GM21786 (cell line): Measurements from ENCODE around the gene NCKAP5L.

Experiments
- ATAC-seq: cut with Tn5 transposase; IDR thresholded peaks from one replicate; pipeline ENCODE4 v1.9.1; 2021; ENCODE audit not compliant: unreplicated experiment

NCKAP5L gene

DNA sequence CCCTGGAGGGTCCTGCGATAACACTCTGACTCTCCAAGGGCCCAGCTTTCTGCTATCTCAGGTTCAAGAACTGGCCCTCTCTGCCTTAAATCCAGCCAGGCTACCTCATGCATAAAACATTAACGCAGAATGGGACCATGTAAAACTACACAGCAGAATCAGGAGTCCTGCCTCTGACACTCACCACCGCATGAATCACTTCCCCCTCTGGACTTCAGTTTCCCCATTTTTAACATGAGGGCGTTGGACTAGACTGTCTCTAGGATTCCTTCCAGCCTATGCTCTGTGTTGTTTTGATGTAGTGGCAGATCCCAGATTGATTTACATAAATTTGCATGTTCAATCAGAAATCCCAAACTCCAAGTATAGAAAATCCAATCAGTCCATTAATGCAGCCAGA is 3.3 kb downstream of the NCKAP5L start:
- no peak for ATAC-seq

GRCh38 chr12:49824416-49824815 is 3.8 kb downstream of the NCKAP5L start:
- no peak for ATAC-seq

DNA sequence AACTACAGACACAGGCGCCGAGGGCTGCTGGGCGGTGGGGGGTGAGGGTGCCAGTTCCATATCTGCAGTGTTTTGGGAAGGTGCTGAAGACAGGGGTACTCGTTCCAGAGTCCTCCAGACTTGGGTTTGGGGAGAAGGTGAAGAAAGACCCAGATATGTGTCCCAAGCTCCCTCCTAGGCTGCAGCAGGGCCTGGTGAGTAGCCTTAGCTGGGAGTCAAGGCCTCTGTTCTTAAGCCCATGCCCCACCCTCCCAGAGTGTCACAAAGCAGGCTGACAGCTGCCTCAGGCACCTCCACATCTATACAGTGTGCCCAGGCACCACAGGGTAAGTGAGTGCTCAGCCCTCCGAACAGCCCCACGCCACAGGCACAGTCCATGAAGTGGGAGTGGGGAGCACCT is 4.3 kb downstream of the NCKAP5L start:
- no peak for ATAC-seq

- ATAC-seq: no peak
Observed at GRCh38 chr12:49823350-49823749, 4.9 kb downstream of the NCKAP5L start.

GRCh38 chr12:49821373-49822287 is 6.6 kb downstream of the NCKAP5L start:
- ATAC-seq: no peak

DNA sequence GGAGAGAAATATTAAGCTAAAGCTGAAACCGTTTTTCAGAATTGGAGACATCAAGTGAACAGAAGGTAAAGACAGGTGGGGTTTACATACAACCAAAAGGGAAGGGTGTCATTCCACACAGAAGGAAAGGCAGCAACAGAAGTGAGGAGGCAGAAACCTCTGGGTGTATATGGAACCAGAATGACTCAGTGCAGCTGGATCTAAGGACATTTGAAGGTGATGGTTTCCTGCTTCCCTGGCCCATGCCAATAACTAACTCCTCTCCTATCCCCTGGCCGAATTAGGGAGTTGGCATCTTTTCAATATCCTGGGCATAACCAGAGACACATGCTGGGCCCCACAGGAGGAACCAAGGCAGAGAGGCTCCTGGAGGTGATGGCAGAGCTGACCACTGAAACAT is 8.4 kb downstream of the NCKAP5L start:
- ATAC-seq: no peak

DNA sequence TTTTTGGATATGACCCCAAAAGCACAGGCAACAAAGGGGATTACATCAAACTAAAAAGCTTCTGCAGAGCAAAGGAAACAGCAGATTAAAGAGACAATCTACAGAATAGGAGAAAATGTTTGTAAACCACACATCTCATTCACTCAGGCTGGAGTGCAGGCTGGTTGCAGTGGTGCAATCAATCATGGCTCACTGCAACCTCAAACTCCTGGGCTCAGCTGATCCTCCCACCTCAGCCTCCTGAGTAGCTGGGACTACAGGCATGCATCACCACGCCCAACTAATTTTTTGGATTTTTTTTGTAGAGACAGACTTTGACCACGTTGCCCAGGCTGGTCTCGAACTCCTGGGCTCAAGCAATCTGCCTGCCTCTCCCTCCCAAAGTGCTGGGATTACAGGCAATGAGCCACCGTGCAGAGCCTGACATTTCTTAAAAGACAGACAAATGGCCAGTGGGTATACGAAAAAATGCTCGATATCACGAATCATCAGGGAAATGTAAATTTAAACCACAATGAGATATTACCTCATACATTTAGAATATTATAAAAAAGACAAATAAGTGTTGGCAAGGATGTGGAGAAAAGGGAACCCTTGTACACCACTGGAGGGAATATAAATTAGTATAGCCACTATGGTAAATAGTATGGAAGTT is 9.8 kb downstream of the NCKAP5L start:
- ATAC-seq: no peak

DNA sequence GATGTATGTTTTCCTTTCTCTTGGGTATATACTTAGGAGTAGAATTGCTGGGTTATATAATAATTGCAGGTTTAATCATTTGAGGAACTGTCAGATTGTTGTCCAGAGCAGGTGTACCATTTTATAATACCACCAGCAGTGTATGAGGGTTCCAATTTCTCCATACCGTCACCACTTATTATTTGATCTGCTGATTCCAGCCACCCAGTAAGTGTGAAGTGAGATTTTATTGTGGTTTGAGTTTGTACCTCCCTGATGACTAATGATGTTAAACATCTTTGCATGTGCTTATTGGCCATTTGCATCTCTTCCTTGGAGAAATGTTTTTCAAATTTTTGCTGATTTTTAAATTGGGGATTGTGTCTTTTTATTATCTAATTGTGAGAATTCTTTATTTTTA is 15.1 kb downstream of the NCKAP5L start:
- no peak for ATAC-seq

GRCh38 chr12:49811961-49812401 is 16.2 kb downstream of the NCKAP5L start:
- ATAC-seq: no peak

DNA sequence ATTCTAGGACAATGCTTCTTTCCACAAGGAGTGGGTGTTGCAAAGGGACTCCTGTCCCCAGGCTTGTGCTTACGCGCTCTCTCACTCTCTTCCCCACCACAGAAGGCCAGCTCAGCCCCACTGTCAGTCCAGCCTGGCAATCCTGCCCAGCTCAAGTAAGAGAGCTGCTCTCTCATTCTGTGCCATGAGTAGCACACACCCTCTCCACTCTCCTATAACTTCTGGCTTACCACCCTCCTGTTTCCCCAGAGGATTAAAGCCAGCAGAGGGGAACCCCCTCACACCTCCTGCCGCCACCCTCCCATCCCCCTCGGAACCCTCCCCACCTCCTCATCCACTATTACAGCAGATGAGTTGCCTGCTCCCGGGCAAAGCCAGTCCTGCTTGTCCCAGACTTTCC is 17.1 kb downstream of the NCKAP5L start:
- no peak for ATAC-seq

DNA sequence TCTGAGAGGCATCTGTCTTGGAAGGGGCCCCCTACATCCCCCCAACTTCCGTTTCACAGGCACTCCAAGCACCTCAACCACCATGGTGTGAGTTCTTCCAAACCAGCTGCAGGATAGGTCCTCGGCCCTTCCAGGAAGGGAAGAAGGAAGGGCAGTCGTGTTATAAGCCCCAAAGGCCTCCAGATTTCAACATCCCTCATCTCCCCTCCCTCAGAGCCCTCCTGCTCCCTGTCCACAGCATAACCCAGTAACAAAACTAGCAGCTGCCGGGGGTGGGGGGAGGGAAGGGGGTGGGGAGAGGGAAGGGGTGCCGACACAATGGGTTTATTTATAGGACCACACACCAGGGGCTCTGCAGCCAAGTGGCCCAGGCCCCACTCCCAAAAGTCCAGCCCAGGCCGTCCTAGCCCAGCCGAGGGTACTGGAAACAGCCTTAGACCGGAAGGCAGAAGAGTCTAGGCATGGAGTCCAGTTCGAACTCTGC is 18.3 kb downstream of the NCKAP5L start:
- no peak for ATAC-seq

DNA sequence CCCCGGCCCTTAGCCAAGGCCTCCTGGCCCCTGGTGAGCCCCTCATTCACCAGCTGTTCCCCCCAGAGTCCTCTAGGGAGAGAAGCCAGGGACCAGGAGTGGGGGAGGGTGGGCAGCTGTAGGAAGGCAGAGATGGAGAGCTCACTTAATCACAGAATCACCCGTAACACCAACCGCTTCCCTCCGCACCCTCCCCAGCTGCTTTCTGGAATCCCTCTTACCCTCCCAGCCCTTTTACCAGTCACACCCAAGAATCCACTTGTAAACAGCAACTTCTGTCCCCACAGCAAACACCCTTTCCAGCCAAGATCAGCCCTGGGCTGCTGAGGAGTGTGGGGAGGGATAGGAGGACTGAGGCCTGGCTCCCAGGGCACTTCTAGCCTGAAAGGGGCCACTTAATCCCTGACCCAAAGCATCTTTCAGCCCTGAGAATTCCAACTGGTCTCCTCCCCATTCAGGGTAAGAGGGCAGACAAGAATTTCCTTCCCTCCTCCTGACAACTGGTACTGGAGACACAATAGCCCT is 18.8 kb downstream of the NCKAP5L start:
- ATAC-seq: no peak

DNA sequence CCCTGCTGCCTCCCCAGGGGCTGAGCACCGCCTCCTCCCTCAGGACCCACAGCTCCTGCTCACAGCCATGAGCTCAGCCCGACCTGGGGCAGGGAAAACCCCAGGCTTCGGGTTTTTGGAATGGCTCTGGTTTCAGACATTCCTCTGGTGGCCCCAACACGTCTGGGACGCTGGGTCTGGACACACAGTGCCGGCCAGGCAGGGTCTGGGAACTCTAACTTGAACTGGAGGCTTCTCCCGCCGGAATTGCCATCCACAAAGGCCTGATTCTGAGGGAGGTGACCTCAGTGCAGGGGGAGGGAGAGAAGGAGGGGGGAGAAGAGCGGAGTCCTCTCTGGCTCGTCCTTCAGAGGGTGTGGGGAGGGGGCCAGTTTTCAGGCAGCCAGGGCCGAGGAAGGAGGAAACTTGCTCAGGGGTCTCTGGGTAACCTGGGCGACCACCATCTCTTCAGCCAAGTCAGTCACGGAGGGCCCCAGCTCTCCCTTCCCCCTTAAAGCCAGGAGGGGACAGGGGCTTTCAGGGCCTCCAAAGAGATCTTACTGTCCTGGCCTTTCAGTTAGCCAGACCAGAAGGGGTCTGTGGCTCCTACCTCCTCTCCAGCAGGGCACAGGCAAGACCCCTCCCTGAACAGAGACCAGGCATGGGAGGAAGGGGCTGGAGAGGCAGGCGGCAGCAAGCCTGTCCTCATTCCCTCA is 19.4 kb downstream of the NCKAP5L start:
- no peak for ATAC-seq

DNA sequence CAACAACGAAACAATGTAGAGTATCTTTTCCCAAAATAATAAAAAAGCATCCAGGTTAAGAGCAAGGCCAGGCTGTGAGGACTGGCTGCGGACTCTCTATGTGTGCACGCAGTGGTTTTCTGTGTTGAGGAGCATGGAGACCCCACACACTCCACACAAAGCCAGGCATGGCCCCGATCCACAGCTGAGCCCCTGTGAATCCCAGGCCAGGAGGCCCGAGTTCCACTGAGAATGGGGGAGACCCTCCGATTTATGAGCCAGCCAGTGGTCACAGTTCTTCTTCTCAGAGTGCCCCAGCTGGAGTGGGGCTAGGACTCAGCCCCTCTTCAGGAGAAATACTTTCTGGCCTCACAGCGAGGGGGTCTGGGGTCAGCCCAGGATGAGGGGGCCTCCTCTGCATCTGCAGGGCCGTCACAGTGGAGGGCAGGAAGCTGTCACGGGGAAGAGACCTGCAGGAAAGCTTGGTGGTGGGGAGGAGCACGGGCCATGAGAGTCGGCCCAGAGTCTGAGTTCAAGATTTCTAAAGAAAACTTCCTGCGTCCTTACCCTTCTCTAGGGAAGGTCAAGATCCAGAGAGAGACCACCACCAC is 20.1 kb downstream of the NCKAP5L start:
- no peak for ATAC-seq

GRCh38 chr12:49806877-49807276 is 21.3 kb downstream of the NCKAP5L start:
- no peak for ATAC-seq

GRCh38 chr12:49806321-49806813 is 21.8 kb downstream of the NCKAP5L start:
- ATAC-seq: no peak

DNA sequence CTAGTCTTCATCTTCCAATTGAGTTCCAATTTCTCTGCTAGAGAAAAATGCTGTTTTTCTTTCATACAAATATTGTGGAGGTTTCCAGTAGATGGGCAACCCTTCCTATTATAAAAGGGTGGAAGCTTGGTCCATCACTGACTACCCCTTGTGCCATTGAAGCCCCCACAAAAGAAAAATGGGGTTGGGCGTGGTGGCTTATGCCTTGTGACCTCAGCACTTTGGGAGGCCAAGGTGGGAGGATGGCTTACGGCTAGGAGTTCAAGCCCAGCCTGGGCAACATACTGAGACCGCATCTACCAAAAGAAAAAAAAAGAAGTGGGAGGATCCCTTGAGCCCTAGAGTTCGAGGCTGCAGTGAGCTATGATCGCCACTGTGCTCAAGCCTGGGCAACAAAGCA is 22.8 kb downstream of the NCKAP5L start:
- ATAC-seq: no peak

DNA sequence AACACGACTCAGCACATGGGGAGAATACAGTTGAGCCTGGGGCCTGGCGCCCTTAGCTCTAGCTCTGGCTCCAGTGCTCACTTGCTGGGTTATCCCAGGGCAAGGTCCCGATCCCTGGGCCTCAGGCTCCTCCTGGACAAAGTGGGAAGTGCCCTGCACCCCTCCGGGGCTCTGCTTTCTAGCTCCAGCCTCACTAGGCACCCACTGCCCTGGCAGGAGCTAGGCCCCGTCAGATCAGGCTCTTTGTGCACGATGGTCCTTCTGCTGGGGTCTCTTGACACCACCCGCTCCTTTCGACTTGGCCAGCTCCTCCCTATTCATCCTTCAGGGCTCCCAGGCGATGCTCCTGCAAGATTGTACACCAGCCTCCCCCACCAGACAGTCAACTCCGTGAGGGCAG is 23.4 kb downstream of the NCKAP5L start:
- ATAC-seq: no peak

DNA sequence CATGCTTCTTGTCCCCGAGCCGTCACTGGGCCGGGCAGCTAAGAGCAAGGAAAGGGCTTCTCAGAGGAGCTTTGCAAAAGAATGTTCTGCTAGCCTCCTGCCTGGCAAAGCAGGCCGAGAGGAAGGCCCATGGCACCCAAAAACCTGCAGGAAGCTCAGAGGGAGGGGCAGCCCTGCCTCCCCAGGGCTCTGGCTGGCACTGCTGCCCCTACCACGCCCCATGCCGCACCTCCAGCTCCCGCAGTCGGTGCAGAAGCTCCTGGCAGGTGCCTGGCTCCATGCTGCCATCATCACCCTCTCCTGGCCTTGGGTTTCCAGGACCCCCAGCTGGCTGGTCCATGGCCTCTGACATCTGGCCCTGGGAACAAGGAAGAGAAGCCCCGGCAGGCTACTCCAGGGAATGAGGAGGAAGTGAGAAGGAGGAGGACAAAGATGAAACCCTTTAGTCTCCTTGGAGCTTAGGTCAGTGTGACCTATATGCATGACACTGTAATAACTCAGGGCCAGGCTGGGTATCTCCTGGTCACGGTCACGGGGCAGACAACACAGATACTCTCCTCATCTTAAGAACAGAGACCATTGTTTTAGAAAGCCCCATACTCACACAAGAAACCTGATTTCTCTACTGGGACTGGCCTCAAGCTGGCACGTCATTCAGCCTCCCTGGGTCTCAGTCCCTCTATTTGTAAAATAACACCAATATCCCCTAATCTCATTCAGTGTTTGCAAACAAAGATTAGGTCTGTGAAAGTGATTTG is 24.3 kb downstream of the NCKAP5L start:
- no peak for ATAC-seq
